A549 (cell line): ENCODE data around the gene OR8G5.
"Not testable (repeated sequence)": the region's sequence is repeated elsewhere in the genome, so short reads cannot be mapped to it uniquely, and the experiment has no call there.

ENCODE experiments used
- CBX8 ChIP-seq: fragments of 200-600 bp; sonication (generic); IDR thresholded peaks from 2 replicates; pipeline ENCODE4 v1.6.1; 2016
- CEBPB ChIP-seq, 2 experiments: fragments of >200 bp in 1 of 2; sonication (Bioruptor Twin) in 1 of 2; formaldehyde crosslinking in 1 of 2; IDR thresholded peaks; 2 replicates each; pipeline ENCODE4 v1.6.1; 2012 to 2016
- CTCF ChIP-seq: fragments of >200 bp; sonication (Bioruptor Twin); formaldehyde crosslinking; IDR thresholded peaks from 3 replicates; pipeline ENCODE4 v1.5.1; 2016
- FOSL2 ChIP-seq, 2 experiments: fragments of 450-650 bp in 1 of 2; fragments of >200 bp in 1 of 2; sonication (Bioruptor Twin) in 1 of 2; formaldehyde crosslinking; IDR thresholded peaks; 2 replicates each; pipeline versions ENCODE4 v1.5.0 to v1.6.1; 2016 to 2020; ENCODE audit warnings: mild to moderate bottlenecking in 1 of 2, moderate library complexity in 1 of 2
- HES2 ChIP-seq: fragments of >200 bp; sonication (Bioruptor Twin); formaldehyde crosslinking; IDR thresholded peaks from 2 replicates; pipeline ENCODE4 v1.6.1; 2016
- HOXA7 ChIP-seq: fragments of 250-450 bp; sonication (Bioruptor Pico); IDR thresholded peaks from 2 replicates; pipeline ENCODE4 v1.5.0; 2020; ENCODE audit warnings: mild to moderate bottlenecking, moderate library complexity
- MAX ChIP-seq: IDR thresholded peaks from 2 replicates; pipeline ENCODE4 v1.6.1; 2012
- MYC ChIP-seq: IDR thresholded peaks from 2 replicates; pipeline ENCODE4 v1.6.1; 2012; ENCODE audit warnings: mild to moderate bottlenecking, inconsistent platforms, low read length, improper control_type of control experiment, borderline replicate concordance
- NPAS2 ChIP-seq: fragments of 250-450 bp; sonication (Bioruptor Pico); IDR thresholded peaks from 2 replicates; pipeline ENCODE4 v1.8.0; 2022; ENCODE audit warnings: mild to moderate bottlenecking, moderate library complexity, borderline replicate concordance
- POLR2A ChIP-seq: IDR thresholded peaks from 2 replicates; pipeline ENCODE4 v1.6.1; 2012; ENCODE audit warnings: mild to moderate bottlenecking, low read length
- REST ChIP-seq: fragments of 200-600 bp; sonication (generic); IDR thresholded peaks from 2 replicates; pipeline ENCODE4 v1.6.1; 2016; ENCODE audit warnings: antibody characterized with exemption, mild to moderate bottlenecking, moderate library complexity
- TF ChIP-seq, protein P1 (sequence below): IDR thresholded peaks from 2 replicates; pipeline ENCODE4 v1.6.1; 2012; ENCODE audit warnings: low read depth, borderline replicate concordance

DNA sequence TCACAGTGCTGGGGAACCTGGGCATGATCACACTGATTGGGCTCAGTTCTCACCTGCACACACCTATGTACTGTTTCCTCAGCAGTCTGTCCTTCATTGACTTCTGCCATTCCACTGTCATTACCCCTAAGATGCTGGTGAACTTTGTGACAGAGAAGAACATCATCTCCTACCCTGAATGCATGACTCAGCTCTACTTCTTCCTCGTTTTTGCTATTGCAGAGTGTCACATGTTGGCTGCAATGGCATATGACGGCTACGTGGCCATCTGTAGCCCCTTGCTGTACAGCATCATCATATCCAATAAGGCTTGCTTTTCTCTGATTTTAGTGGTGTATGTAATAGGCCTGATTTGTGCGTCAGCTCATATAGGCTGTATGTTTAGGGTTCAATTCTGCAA, 8.9 kb downstream of the OR8G5 start:
- not testable (repeated sequence) for TF ChIP-seq CTCF; POLR2A; MAX; CEBPB (IDR thresholded peaks at IDR 0.05); FOSL2 (IDR thresholded peaks at IDR 0.05); FOSL2 (CRISPR knock-in tag; IDR thresholded peaks at IDR 0.05); CBX8; REST; HES2; NPAS2; HOXA7 (CRISPR knock-in tag); MYC
- TF ChIP-seq, protein P1, sequence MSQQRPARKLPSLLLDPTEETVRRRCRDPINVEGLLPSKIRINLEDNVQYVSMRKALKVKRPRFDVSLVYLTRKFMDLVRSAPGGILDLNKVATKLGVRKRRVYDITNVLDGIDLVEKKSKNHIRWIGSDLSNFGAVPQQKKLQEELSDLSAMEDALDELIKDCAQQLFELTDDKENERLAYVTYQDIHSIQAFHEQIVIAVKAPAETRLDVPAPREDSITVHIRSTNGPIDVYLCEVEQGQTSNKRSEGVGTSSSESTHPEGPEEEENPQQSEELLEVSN: not testable (repeated sequence)
